Pancreas (tissue), 10 donors: ENCODE measurements around the gene CENPA. TPM values are rescaled to one million over a fixed set of nuclear protein-coding genes. Genes with fewer than 3 reads are reported as not detected.

ENCODE experiments used
- ATAC-seq, 4 donors: fragments of 200-7000 bp; cut with Tn5 transposase; one replicate each; pipeline versions ENCODE4 v1.8.0 to v1.9.1; 2020; ENCODE audit warnings: mild to moderate bottlenecking in 4 of 4, moderate library complexity in 4 of 4
- DNase-seq, 6 donors: peaks; one replicate each; pipeline ENCODE4 v3.0.0-alpha.2; 2020
- FAIRE-seq: peaks from 2 replicates; lab custom pipeline; 2012; peaks lifted over from hg19 to GRCh38; lab: Jason Lieb, UNC
- H3K27ac ChIP-seq, 4 donors: fragments of 200-600 bp; sonication (generic); 1 replicate in 3 of 4; 2 replicates in 1 of 4; pipeline versions ENCODE4 v1.5.0 to v1.8.0; 2020
- H3K27me3 ChIP-seq, 4 donors: fragments of 200-600 bp; one replicate each; pipeline ENCODE4 v1.8.0; 2021
- H3K36me3 ChIP-seq, 3 donors: fragments of 200-600 bp; sonication (generic) in 1 of 3; one replicate each; pipeline versions ENCODE4 v1.5.0 to v1.8.0; 2020 to 2021
- H3K4me1 ChIP-seq, 3 donors: fragments of 200-600 bp; one replicate each; pipeline ENCODE4 v1.8.0; 2021
- H3K4me3 ChIP-seq, 4 donors: fragments of 200-600 bp; sonication (generic) in 2 of 4; one replicate each; pipeline versions ENCODE4 v1.5.0 to v1.8.0; 2020 to 2021
- H3K9me3 ChIP-seq, 4 donors: fragments of 200-600 bp; one replicate each; pipeline ENCODE4 v1.8.0; 2021
- WGBS, 2 donors: extraction: QIAGEN DNeasy Blood & Tissue Kit; methylation state at CpG; one replicate each; pipeline ENCODE4 v1.1.7; 2013; 5-methylcytosine and 5-hydroxymethylcytosine counted together
- intact Hi-C, 3 donors: fragments of 100-400 bp; cut with DNase I; formaldehyde crosslinking; loops; one replicate each; pipeline versions ENCODE4 v1.11.1 to v1.14.2; 2022
- polyA plus RNA-seq, 2 donors: library from polyadenylated mRNA; stranded (reverse); fragments of 200-250 nt; gene quantifications; one replicate each; pipeline ENCODE4 v1.2.3, GENCODE V29; 2013
- total RNA-seq, 6 donors: library from RNA; stranded (reverse); fragmentation: NEBNext Ultra II Directional in 4 of 6; extraction: Animal tissue kit (Norgen Biotek cat#: 25700) in 4 of 6; gene quantifications; one replicate each; pipeline versions ENCODE4 v1.2.1 to v1.2.4, GENCODE V29; 2021 to 2023
- TF ChIP-seq, protein P1 (sequence below), 4 donors: fragments of 200-600 bp; sonication (generic) in 3 of 4; IDR thresholded peaks; one replicate each; pipeline versions ENCODE4 v1.5.0 to v1.8.0; 2021; ENCODE audit warnings: antibody characterized with exemption in 4 of 4
- donor health status: healthy with polysubstance abuse.
- donor health status: DM: no; HTN: no; CAD: no; lungs with moderate emphysema.
- donor health status: DM: no; HTN: no; CAD: no.
- donor health status: control.
- donor health status: control.
- donor health status: Bipolar disorder and iron deficiency.
- donor health status: DM: yes; HTN: yes; CAD: no.
- donor health status: DM: no; HTN: no; CAD: no.
- donor health status: DM: no; HTN: no; CAD: no.
- donor health status: DM: yes; HTN: yes; CAD: no.

Gene CENPA
- total and polyA plus RNA-seq, 8 donors = 0.14 to 1.2 (median 0.47) TPM; not detected in 3

DNA sequence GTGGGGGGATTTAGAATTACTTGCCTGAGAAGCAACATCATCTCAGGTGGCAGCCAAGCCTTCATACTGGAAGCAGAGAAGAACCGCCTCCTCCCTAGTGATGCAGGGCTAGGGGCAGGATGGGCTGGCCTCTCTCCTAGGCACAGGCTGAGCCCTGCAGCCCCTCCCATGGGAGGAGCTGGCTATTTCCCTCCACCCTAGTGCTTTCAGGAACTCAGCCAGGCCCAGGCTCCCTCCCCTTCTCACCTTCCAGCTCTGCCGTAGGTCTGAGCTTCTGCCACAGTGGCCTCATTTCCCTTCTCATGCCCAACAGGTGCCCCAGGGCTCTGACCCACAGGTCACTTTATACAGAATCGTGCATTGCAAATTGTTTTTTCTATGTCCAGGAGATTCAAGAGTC, 31.0 kb downstream of the CENPA start:
- 39 to 43% methylated on average over 3 of the region's 3 CpGs for WGBS, 2 donors
- no peak for FAIRE-seq
- Histone ChIP-seq H3K4me1 (no peaks in the 10 kb centered on the region), H3K36me3 (no peaks in the 10 kb centered on the region), H3K9me3 (no peaks in the 10 kb centered on the region), H3K27ac (no peak overlapping the region), H3K27me3 (no peaks in the 10 kb centered on the region), H3K4me3 (no peak overlapping the region)
- no peak for DNase-seq
- intact Hi-C loops = no loop called here
- TF ChIP-seq, protein P1, sequence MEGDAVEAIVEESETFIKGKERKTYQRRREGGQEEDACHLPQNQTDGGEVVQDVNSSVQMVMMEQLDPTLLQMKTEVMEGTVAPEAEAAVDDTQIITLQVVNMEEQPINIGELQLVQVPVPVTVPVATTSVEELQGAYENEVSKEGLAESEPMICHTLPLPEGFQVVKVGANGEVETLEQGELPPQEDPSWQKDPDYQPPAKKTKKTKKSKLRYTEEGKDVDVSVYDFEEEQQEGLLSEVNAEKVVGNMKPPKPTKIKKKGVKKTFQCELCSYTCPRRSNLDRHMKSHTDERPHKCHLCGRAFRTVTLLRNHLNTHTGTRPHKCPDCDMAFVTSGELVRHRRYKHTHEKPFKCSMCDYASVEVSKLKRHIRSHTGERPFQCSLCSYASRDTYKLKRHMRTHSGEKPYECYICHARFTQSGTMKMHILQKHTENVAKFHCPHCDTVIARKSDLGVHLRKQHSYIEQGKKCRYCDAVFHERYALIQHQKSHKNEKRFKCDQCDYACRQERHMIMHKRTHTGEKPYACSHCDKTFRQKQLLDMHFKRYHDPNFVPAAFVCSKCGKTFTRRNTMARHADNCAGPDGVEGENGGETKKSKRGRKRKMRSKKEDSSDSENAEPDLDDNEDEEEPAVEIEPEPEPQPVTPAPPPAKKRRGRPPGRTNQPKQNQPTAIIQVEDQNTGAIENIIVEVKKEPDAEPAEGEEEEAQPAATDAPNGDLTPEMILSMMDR (IDR thresholded peaks at IDR 0.05) = no peak
- peak in 1 of 4 donors; percentile 12 for ATAC-seq

DNA sequence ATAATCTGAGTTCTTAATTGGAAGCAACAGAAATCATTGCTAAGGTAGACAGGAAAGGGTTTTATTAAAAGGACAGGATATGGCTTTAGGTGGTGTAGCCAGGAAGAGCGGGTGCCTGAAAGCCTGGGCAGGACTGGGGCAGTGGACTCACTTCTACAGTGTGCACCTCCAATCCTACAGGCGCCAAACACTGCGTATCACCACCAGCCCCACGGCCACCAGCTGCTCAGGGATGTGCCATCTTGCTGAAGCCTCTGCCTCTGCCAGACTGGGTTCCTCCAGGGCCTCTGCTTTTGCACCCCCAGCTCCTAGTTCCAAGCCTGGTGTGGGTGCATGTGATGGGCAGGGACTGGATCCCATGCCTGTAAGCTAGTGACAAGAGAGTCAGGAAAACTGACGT, 32.4 kb downstream of the CENPA start:
- Histone ChIP-seq H3K4me3 (no peak overlapping the region), H3K36me3 (no peaks in the 10 kb centered on the region), H3K27me3 (no peaks in the 10 kb centered on the region), H3K27ac (no peak overlapping the region), H3K9me3 (no peaks in the 10 kb centered on the region), H3K4me1 (no peaks in the 10 kb centered on the region)
- DNase-seq (no peak), ATAC-seq (no peak), FAIRE-seq (no peak)
- intact Hi-C loops = no loop called here
- 67 to 69% methylated on average over 5 of the region's 5 CpGs for WGBS, 2 donors
- TF ChIP-seq, protein P1 (IDR thresholded peaks at IDR 0.05) = no peak

DNA sequence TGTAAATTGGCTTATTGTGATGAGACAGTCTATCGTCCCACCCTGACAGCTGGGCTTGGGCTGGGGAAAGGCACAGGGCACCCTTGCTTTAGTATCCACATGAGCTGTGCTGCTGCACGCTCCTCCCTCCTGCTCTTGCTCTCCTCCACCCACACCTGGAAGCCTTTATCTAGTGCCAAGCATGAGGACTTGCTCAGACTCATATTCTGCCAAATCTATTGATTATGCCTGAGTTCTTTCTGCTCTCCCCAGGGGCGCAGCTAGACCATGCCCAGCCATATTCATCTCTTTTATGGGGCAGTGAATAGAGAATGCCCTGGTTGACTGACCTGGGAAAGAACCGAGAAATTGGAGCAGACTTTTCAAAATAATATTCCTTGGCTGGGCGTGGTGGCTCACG, 33.1 kb downstream of the CENPA start:
- 52 to 60% methylated on average over 6 of the region's 6 CpGs for WGBS, 2 donors
- H3K4me3 ChIP-seq = no peak overlapping the region
- intact Hi-C loops = no loop called here
- FAIRE-seq (no peak), DNase-seq (no peak), ATAC-seq (no peak)
- H3K9me3 ChIP-seq = no peaks in the 10 kb centered on the region
- H3K36me3 ChIP-seq = no peaks in the 10 kb centered on the region
- H3K27ac ChIP-seq = no peak overlapping the region
- no peaks in the 10 kb centered on the region for H3K27me3 ChIP-seq
- no peaks in the 10 kb centered on the region for H3K4me1 ChIP-seq
- TF ChIP-seq, protein P1 (IDR thresholded peaks at IDR 0.05) = no peak

DNA sequence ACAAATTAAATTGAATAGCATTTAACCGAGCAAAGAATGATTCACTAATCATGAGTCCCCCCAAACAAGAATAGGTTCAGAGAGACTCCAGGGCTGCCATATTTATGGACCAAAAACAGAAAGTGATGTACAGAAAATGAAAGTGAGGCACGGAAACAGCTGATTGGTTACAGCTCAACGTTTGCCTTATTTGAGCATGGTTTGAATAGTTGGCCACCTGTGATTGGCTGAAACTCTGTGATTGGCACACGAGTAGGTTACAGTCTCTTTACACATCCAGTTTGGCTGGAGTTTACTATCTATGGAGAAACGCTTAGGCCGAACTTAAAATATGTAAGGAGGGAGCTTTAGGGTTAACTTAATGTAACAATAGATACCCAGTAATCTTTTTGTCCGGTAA, 35.1 kb downstream of the CENPA start:
- ATAC-seq (no peak), FAIRE-seq (no peak), DNase-seq (no peak)
- intact Hi-C loops = no loop called here
- H3K27me3 ChIP-seq = no peaks in the 10 kb centered on the region
- no peaks in the 10 kb centered on the region for H3K36me3 ChIP-seq
- TF ChIP-seq, protein P1 (IDR thresholded peaks at IDR 0.05) = no peak
- H3K4me1 ChIP-seq = no peaks in the 10 kb centered on the region
- no peak overlapping the region for H3K27ac ChIP-seq
- H3K9me3 ChIP-seq = no peaks in the 10 kb centered on the region
- H3K4me3 ChIP-seq = no peak overlapping the region
- 66 to 75% methylated on average over 7 of the region's 7 CpGs for WGBS, 2 donors

DNA sequence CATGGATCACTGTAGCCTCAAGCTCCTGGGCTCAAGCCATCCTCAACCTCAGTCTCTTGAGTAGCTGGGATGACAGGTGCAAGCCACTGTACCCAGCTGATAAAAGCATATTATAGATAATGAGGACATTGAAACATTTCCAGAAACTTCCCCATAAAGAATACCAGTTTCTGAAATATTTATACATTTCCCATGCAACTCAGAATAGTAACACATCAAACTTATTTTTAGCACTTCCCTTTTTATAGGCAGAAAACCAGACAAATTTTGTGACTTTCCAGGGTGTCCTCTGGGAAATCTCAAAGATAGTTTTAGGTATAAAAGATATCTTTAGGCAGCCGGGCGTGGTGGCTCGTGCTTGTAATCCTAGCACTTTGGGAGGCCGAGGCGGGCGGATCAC, 37.0 kb downstream of the CENPA start:
- DNase-seq (no peak), FAIRE-seq (no peak), ATAC-seq (no peak)
- H3K9me3 ChIP-seq = no peaks in the 10 kb centered on the region
- intact Hi-C loops = no loop called here
- no peaks in the 10 kb centered on the region for H3K36me3 ChIP-seq
- no peaks in the 10 kb centered on the region for H3K4me1 ChIP-seq
- TF ChIP-seq, protein P1 (IDR thresholded peaks at IDR 0.05) = no peak
- WGBS, 2 donors = 87% methylated on average over 6 of the region's 6 CpGs
- no peaks in the 10 kb centered on the region for H3K27me3 ChIP-seq
- H3K27ac ChIP-seq = no peak overlapping the region
- H3K4me3 ChIP-seq = no peak overlapping the region
